ENCODE measurements around the gene RERGL. TPM values are rescaled to one million over a fixed set of nuclear protein-coding genes. Genes with fewer than 3 reads are reported as not detected.

RERGL gene
- total RNA-seq, 1 experiment from 2014 or later: not detected

DNA sequence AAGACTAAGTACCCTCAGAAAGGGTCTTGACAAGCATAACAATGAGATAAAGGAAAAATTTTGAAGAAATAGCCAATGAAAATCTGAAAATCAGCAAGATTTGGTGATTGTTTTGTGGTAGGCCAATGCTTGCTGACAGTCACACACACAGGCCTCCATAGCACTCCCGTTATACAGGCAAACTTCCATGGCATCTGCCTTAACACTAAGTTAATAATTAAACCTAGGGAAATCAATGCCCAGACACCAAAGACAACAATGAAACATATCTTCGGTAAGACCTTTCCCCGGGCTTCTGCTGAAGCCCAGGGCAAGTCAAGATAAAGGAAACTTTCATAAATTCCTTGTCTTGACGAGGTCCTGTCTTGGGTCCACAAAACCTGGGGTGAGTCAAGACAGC lies 18.6 kb upstream of the RERGL start:
- H3K4me1 Mint-ChIP-seq: no peaks in the 10 kb centered on the region
- WGBS (ENCODE audit: extremely low coverage, insufficient read length, low lambda C conversion rate): no CpG with 5 or more reads among the region's 4 CpGs
- no peak overlapping the region for H3K4me3 Mint-ChIP-seq
- H3K36me3 Mint-ChIP-seq (ENCODE audit: insufficient read depth in 1 of 3, low read depth in 3 of 3): peaks cover 0 to 6% (median 3%) of the 10 kb centered on the region in 3 experiments; a peak in 1 of 7 replicates
- Histone ChIP-seq H2AK5ac (ENCODE audit: insufficient read length, low read length) (no peak overlapping the region), H3K4me1 (ENCODE audit: insufficient read depth, low read length) (no peaks in the 10 kb centered on the region), H3K14ac (ENCODE audit: insufficient read depth, low read length) (no peak overlapping the region), H4K8ac (replicated peaks; ENCODE audit: insufficient read length, low read depth, low read length) (no peak overlapping the region), H2BK12ac (ENCODE audit: insufficient read length, low read depth, low read length) (no peak overlapping the region), H2BK5ac (ENCODE audit: insufficient read length, low read length) (no peak overlapping the region), H3K27ac (ENCODE audit: insufficient read length, low read depth, low read length) (no peak overlapping the region), H2BK20ac (ENCODE audit: low read depth, low read length, poor library complexity, severe bottlenecking) (no peak overlapping the region), H2BK120ac (ENCODE audit: low read depth, low read length, poor library complexity, severe bottlenecking) (no peak overlapping the region), H3K27me3 (ENCODE audit: insufficient read depth, low read length) (no peaks in the 10 kb centered on the region), H3K18ac (ENCODE audit: insufficient read length, low read depth, low read length) (no peak overlapping the region), H4K20me1 (ENCODE audit: control insufficient read depth, insufficient read depth, insufficient read length) (no peaks in the 10 kb centered on the region), H2BK15ac (ENCODE audit: low read depth, low read length) (no peak overlapping the region), H3K4ac (ENCODE audit: low read depth, low read length) (no peak overlapping the region), H3K4me2 (ENCODE audit: insufficient read depth, insufficient read length, low read length) (no peak overlapping the region), H3T11ph (ENCODE audit: low read length) (no peak overlapping the region), H2AFZ (ENCODE audit: low read length) (no peak overlapping the region), H3K9me3 (ENCODE audit: control insufficient read depth, low read depth, low read length) (no peaks in the 10 kb centered on the region), H3K9ac (ENCODE audit: extremely low read depth, insufficient read length, low read length) (no peak overlapping the region), H4K91ac (ENCODE audit: insufficient read length, low read depth, low read length) (no peak overlapping the region), H3K23ac (ENCODE audit: insufficient read length, low read depth, low read length) (no peak overlapping the region), H3K79me2 (ENCODE audit: insufficient read depth, low read length) (no peaks in the 10 kb centered on the region), H3K56ac (ENCODE audit: insufficient read length, low read depth, low read length) (no peak overlapping the region), H4K5ac (ENCODE audit: insufficient read length, low read depth, low read length) (no peak overlapping the region), H3K23me2 (ENCODE audit: insufficient read length, low read depth, low read length, poor library complexity, severe bottlenecking) (no peaks in the 10 kb centered on the region), H3K79me1 (ENCODE audit: insufficient read depth, low read depth, low read length, poor library complexity, severe bottlenecking) (no peaks in the 10 kb centered on the region)
- no peaks in the 10 kb centered on the region for H3K27me3 Mint-ChIP-seq (ENCODE audit: low read depth)
- no peak overlapping the region for H3K27ac Mint-ChIP-seq
- DNase-seq: no peak
- peaks cover under 1 to 5% of the 10 kb centered on the region in 2 experiments; a peak in 2 of 5 replicates for H3K9me3 Mint-ChIP-seq
- TF ChIP-seq, protein P1, sequence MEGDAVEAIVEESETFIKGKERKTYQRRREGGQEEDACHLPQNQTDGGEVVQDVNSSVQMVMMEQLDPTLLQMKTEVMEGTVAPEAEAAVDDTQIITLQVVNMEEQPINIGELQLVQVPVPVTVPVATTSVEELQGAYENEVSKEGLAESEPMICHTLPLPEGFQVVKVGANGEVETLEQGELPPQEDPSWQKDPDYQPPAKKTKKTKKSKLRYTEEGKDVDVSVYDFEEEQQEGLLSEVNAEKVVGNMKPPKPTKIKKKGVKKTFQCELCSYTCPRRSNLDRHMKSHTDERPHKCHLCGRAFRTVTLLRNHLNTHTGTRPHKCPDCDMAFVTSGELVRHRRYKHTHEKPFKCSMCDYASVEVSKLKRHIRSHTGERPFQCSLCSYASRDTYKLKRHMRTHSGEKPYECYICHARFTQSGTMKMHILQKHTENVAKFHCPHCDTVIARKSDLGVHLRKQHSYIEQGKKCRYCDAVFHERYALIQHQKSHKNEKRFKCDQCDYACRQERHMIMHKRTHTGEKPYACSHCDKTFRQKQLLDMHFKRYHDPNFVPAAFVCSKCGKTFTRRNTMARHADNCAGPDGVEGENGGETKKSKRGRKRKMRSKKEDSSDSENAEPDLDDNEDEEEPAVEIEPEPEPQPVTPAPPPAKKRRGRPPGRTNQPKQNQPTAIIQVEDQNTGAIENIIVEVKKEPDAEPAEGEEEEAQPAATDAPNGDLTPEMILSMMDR (conservative IDR thresholded peaks at IDR 0.05): no peak

Measured in H9 (cell line).